Measurements from ENCODE around the gene ANXA2. TPM values are rescaled to one million over a fixed set of nuclear protein-coding genes. Genes with fewer than 3 reads are reported as not detected.
A peak's percentile ranks its signal among the peaks of the same experiment; 100 is the strongest.

The ANXA2 gene
- 1,000 to 10,000 TPM in 3 of 4 donors, 100 to 1,000 TPM in 1; 907 to 1,545 (median 1,123) TPM for total RNA-seq

DNA sequence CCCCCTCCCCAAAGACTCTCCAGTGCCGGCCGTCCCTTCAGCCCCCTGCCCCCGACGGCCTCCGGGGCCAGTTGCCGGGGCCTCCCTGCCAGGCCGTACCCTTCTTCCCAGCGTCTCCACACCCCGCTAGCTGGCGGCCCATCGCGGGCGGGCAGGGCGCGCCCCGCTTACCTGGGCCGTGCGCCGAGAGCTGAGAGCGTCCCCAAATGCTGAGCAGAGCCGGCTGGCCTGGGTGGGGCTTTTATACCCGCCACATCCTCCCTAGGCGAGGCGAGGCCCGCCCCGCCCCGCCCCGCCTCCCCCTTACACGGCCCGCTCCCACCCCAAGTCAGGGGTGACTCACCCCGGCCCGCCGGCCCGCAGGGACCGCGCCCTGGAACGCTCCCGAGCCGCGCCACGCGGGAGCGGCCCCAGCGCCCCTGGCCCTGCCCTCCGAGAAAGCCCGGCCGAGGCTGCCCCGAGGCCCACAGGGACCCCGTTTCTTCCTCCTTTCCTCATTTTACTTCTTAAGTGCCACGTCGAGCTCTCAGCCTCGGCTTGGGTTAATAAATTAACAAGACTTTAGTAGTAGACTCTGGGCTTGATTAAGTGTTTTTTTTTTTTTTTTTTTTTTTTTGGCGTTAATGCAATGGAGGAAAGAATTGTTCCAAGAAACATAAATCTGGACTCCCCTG lies at the start of gene ANXA2:
ANXA2 (minus strand) TSS at position 215 of the 674 bp plus-strand sequence. CDS start 11,911 bp downstream, outside the sequence.
- no peak for TF ChIP-seq CTCF (IDR thresholded peaks at IDR 0.05)
- ATAC-seq (ENCODE audit: low FRiP score) (peak; percentile 81), DNase-seq (ENCODE audit: low spot score) (peak; percentile 53)

- ATAC-seq (ENCODE audit: low FRiP score) (peak; percentile 62), DNase-seq (ENCODE audit: low spot score) (no peak)
- TF ChIP-seq CTCF (IDR thresholded peaks at IDR 0.05), result no peak
Measured at GRCh38 chr15:60444289-60444912, 46.6 kb upstream of the ANXA2 start.

GRCh38 chr15:60442763-60443162 lies 45.0 kb upstream of the ANXA2 start:
- no peak for DNase-seq (ENCODE audit: low spot score)
- peak; percentile 11 for ATAC-seq (ENCODE audit: low FRiP score)
- TF ChIP-seq CTCF (IDR thresholded peaks at IDR 0.05), result no peak

GRCh38 chr15:60442031-60442650 lies 44.4 kb upstream of the ANXA2 start:
- no peak for TF ChIP-seq CTCF (IDR thresholded peaks at IDR 0.05)
- no peak for ATAC-seq (ENCODE audit: low FRiP score)
- DNase-seq (ENCODE audit: low spot score), result no peak

DNA sequence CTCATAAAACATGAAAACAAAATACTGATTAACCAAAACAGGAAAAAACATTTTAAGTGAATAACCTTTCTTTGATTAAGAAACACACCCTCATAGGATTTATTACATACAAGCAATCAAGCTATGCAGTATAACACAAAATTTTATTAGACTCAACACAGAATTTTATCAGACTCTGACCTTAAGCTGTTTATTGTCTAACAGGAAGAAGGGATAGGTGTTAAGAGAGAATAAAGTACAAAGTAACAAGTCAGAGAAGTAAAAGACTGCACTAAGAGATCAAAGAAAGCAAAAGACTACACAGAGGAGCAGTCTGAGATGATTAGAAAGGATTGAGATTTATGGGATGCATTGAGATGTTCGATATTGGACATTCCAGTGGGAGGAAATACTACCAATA lies 43.5 kb upstream of the ANXA2 start:
- ATAC-seq (ENCODE audit: low FRiP score) (no peak), DNase-seq (ENCODE audit: low spot score) (no peak)

DNA sequence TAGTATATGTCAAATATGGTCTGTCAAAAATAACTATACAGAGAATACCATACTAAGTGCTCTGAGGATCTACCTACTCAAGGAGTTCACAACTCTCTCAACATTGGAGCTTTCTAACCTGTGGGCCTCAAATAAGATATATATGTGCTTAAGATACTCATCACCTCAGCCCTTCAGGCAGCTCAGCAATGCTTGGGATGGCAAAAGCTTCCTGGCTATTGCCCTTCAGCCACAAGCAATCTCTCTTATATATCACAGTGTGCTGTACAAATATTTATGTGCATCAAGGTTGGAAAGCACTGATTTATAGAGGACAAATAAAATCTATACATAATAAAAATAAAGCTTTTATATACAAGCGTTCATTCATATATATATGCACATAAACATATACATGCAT lies 40.9 kb upstream of the ANXA2 start:
- TF ChIP-seq CTCF (IDR thresholded peaks at IDR 0.05), result no peak
- ATAC-seq (ENCODE audit: low FRiP score) (no peak), DNase-seq (ENCODE audit: low spot score) (no peak)

More for the DNA sequence above, 43.5 kb upstream of the ANXA2 start:
- TF ChIP-seq CTCF (IDR thresholded peaks at IDR 0.05), result no peak

Measured in omental fat pad (tissue), 4 donors.